Type B pancreatic cell (in vitro differentiated cells): ENCODE data around the gene BMP7. TPM values are rescaled to one million over a fixed set of nuclear protein-coding genes. Genes with fewer than 3 reads are reported as not detected.

ENCODE experiments used
- DNase-seq: peaks from one replicate; pipeline ENCODE4 v3.0.0; 2021; ENCODE audit warnings: mixed read lengths; ENCODE audit not compliant: unreplicated experiment; ENCODE audit errors: extremely low spot score
- H3K27ac Mint-ChIP-seq: 2 replicates; pipeline ENCODE4 v1.8.0; 2021; ENCODE audit warnings: mild to moderate bottlenecking, mixed read lengths
- H3K27me3 Mint-ChIP-seq: 2 replicates; pipeline ENCODE4 v1.8.0; 2021; ENCODE audit warnings: mixed read lengths
- H3K36me3 Mint-ChIP-seq: 2 replicates; pipeline ENCODE4 v1.8.0; 2021; ENCODE audit warnings: mixed read lengths
- H3K4me1 Mint-ChIP-seq: one replicate; pipeline ENCODE4 v1.8.0; 2021; ENCODE audit warnings: mixed read lengths; ENCODE audit not compliant: unreplicated experiment
- H3K4me3 Mint-ChIP-seq: 2 replicates; pipeline ENCODE4 v1.8.0; 2021; ENCODE audit warnings: mild to moderate bottlenecking, mixed read lengths
- H3K9me3 Mint-ChIP-seq: 2 replicates; pipeline ENCODE4 v1.8.0; 2021; ENCODE audit warnings: mixed read lengths
- CTCF ChIP-seq: fragments of 200-600 bp; sonication (generic); conservative IDR thresholded peaks from 2 replicates; pipeline ENCODE4 v1.5.0; 2021; ENCODE audit warnings: antibody characterized with exemption, mild to moderate bottlenecking
- total RNA-seq: library from RNA; stranded (reverse); gene quantifications from 2 replicates; pipeline ENCODE4 v1.2.1, GENCODE V29; 2021; ENCODE audit warnings: low replicate concordance

The BMP7 gene
- total RNA-seq, 1 donor from 2014 or later = 115 TPM

- Mint-ChIP-seq H3K4me1 (peaks cover 34% of the 10 kb centered on the region), H3K27me3 (no peaks in the 10 kb centered on the region), H3K36me3 (peaks cover 19% of the 10 kb centered on the region), H3K27ac (no peak overlapping the region), H3K4me3 (no peak overlapping the region), H3K9me3 (no peaks in the 10 kb centered on the region)
- no peak for TF ChIP-seq CTCF
- no peak for DNase-seq
Observed at GRCh38 chr20:57211406-57211805, 55.0 kb downstream of the BMP7 start.

- Mint-ChIP-seq H3K4me3 (no peak overlapping the region), H3K9me3 (no peaks in the 10 kb centered on the region), H3K27ac (no peak overlapping the region), H3K27me3 (no peaks in the 10 kb centered on the region), H3K4me1 (peaks cover 39% of the 10 kb centered on the region), H3K36me3 (peaks cover 20% of the 10 kb centered on the region)
- no peak for TF ChIP-seq CTCF
- no peak for DNase-seq
Observed at GRCh38 chr20:57210911-57211280, 55.5 kb downstream of the BMP7 start.

- no peak for DNase-seq
- no peaks in the 10 kb centered on the region for H3K27me3 Mint-ChIP-seq
- no peaks in the 10 kb centered on the region for H3K9me3 Mint-ChIP-seq
- peak overlapping the region; percentile 72 for H3K27ac Mint-ChIP-seq
- H3K4me3 Mint-ChIP-seq = peak overlapping the region; percentile 35
- H3K36me3 Mint-ChIP-seq = peaks cover 23% of the 10 kb centered on the region
- TF ChIP-seq CTCF = no peak
- H3K4me1 Mint-ChIP-seq = peaks cover 39% of the 10 kb centered on the region
Observed at GRCh38 chr20:57210054-57210910, 56.2 kb downstream of the BMP7 start.

- Mint-ChIP-seq H3K27ac (peak overlapping the region; percentile 72), H3K27me3 (no peaks in the 10 kb centered on the region), H3K4me3 (no peak overlapping the region), H3K36me3 (peaks cover 25% of the 10 kb centered on the region), H3K4me1 (peaks cover 39% of the 10 kb centered on the region), H3K9me3 (no peaks in the 10 kb centered on the region)
- DNase-seq = no peak
- TF ChIP-seq CTCF = no peak
Observed at GRCh38 chr20:57209413-57209812, 57.0 kb downstream of the BMP7 start.

GRCh38 chr20:57208198-57208597, 58.2 kb downstream of the BMP7 start:
- H3K4me3 Mint-ChIP-seq = no peak overlapping the region
- H3K9me3 Mint-ChIP-seq = no peaks in the 10 kb centered on the region
- no peak for TF ChIP-seq CTCF
- peaks cover 41% of the 10 kb centered on the region for H3K4me1 Mint-ChIP-seq
- H3K27me3 Mint-ChIP-seq = no peaks in the 10 kb centered on the region
- H3K36me3 Mint-ChIP-seq = peaks cover 31% of the 10 kb centered on the region
- H3K27ac Mint-ChIP-seq = peak overlapping the region; percentile 13
- no peak for DNase-seq
